ENCODE data around the gene ALDH2. TPM values are rescaled to one million over a fixed set of nuclear protein-coding genes. Genes with fewer than 3 reads are reported as not detected.

Gene ALDH2
- total and polyA plus RNA-seq, 9 of the 15 experiments (the other 6 are each of a cell fraction or from before 2014, with no cell fraction given), result 1.9 to 22.5 (median 12.2) TPM

DNA sequence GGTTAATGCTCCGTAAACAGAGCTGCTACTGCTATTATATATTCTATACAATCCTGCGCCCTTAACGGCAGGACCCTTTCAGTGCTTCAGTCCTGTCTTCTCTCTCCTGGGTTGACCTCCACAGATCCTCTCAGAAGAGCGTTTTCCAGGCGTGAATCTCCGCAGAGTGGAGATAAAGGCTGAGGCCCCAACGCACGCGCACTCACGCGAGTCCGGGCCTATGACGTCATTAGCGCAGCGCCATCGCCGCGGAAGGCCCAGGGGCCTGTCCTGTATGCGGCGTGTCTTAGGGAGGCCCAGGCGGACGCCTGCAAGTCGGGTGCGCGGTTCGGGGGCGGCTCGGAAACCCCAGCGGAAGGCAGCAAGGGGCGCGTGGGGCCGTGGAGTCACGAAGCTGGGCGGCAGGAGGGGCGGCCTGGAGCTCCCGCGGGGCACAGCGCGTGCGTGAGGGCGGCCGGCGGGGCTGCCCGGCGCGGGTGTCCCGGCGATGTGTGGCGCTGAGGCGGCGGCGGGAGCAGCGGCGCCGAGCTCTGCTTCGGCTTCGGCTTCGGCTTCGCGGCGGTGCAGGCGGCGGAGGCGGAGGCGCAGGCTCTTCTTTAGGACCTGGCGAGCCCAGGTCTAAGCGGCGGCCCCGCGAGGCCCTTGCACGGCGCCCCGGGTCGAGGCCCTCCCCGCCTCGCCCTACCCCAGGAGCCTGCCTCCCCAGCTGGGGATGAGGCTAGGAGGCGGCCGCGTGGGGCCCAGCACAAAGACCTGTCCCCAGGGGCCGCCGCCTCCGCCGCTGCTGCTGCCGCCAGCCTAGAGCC lies 75.2 kb downstream of the ALDH2 start, which contains the start of gene MAPKAPK5 (continued):
- TF ChIP-seq, protein P1, sequence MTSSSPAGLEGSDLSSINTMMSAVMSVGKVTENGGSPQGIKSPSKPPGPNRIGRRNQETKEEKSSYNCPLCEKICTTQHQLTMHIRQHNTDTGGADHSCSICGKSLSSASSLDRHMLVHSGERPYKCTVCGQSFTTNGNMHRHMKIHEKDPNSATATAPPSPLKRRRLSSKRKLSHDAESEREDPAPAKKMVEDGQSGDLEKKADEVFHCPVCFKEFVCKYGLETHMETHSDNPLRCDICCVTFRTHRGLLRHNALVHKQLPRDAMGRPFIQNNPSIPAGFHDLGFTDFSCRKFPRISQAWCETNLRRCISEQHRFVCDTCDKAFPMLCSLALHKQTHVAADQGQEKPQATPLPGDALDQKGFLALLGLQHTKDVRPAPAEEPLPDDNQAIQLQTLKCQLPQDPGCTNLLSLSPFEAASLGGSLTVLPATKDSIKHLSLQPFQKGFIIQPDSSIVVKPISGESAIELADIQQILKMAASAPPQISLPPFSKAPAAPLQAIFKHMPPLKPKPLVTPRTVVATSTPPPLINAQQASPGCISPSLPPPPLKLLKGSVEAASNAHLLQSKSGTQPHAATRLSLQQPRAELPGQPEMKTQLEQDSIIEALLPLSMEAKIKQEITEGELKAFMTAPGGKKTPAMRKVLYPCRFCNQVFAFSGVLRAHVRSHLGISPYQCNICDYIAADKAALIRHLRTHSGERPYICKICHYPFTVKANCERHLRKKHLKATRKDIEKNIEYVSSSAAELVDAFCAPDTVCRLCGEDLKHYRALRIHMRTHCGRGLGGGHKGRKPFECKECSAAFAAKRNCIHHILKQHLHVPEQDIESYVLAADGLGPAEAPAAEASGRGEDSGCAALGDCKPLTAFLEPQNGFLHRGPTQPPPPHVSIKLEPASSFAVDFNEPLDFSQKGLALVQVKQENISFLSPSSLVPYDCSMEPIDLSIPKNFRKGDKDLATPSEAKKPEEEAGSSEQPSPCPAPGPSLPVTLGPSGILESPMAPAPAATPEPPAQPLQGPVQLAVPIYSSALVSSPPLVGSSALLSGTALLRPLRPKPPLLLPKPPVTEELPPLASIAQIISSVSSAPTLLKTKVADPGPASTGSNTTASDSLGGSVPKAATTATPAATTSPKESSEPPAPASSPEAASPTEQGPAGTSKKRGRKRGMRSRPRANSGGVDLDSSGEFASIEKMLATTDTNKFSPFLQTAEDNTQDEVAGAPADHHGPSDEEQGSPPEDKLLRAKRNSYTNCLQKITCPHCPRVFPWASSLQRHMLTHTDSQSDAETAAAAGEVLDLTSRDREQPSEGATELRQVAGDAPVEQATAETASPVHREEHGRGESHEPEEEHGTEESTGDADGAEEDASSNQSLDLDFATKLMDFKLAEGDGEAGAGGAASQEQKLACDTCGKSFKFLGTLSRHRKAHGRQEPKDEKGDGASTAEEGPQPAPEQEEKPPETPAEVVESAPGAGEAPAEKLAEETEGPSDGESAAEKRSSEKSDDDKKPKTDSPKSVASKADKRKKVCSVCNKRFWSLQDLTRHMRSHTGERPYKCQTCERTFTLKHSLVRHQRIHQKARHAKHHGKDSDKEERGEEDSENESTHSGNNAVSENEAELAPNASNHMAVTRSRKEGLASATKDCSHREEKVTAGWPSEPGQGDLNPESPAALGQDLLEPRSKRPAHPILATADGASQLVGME (CRISPR knock-in tag; IDR thresholded peaks at IDR 0.05), result peak; percentile 88; the same call in 1 of the 2 replicates
- TF ChIP-seq RFX1 (IDR thresholded peaks at IDR 0.05) (no peak), NONO (IDR thresholded peaks at IDR 0.05; ENCODE audit: low read depth in 2 of 2, low read length in 1 of 2) (peak; percentile 56 to 82; a peak in 3 of 4 replicates), SNAPC5 (CRISPR knock-in tag; IDR thresholded peaks at IDR 0.05) (no peak), BACH1 (tag; IDR thresholded peaks at IDR 0.05) (no peak), HNRNPL (IDR thresholded peaks at IDR 0.05; ENCODE audit: low read depth, low read length) (no peak), HDAC8 (tag; IDR thresholded peaks at IDR 0.05) (peak; percentile 65; the same call in 1 of the 2 replicates), NFATC3 (IDR thresholded peaks at IDR 0.05) (no peak), ZNF75A (CRISPR knock-in tag; IDR thresholded peaks at IDR 0.05) (no peak), DNMT1 (IDR thresholded peaks at IDR 0.05) (no peak), SMAD4 (CRISPR knock-in tag; conservative IDR thresholded peaks at IDR 0.05) (peak; percentile 70), EHMT2 (IDR thresholded peaks at IDR 0.05) (no peak), ZNF766 (CRISPR knock-in tag; conservative IDR thresholded peaks at IDR 0.05) (peak; percentile 62; the same call in 1 of the 2 replicates), SREBF1 (IDR thresholded peaks at IDR 0.05; ENCODE audit: borderline replicate concordance, low read depth, low read length) (peak; percentile 86; the same call in 1 of the 2 replicates), FOS (IDR thresholded peaks at IDR 0.05; ENCODE audit: extremely low read depth, insufficient read length) (no peak), ARHGAP35 (IDR thresholded peaks at IDR 0.05; ENCODE audit: partially characterized antibody) (no peak), GATAD2B (IDR thresholded peaks at IDR 0.05; ENCODE audit: borderline replicate concordance) (peak; percentile 79; the same call in 1 of the 2 replicates), TAF1 (IDR thresholded peaks at IDR 0.05; ENCODE audit: control insufficient read depth, extremely low read depth, insufficient read depth, low read length, severe bottlenecking) (peak; percentile 87), PHTF2 (CRISPR knock-in tag; IDR thresholded peaks at IDR 0.05) (no peak), ZNF140 (CRISPR knock-in tag; IDR thresholded peaks at IDR 0.05) (no peak), SAP30 (IDR thresholded peaks at IDR 0.05; ENCODE audit: borderline replicate concordance, insufficient read depth, low read depth, low read length, poor library complexity, severe bottlenecking) (peak; percentile 6), SRSF9 (IDR thresholded peaks at IDR 0.05; ENCODE audit: borderline replicate concordance, low read depth, low read length) (no peak), ARID1B (IDR thresholded peaks at IDR 0.05) (no peak), FUS (optimal IDR thresholded peaks at IDR 0.05; ENCODE audit: low read depth, low read length) (no peak), NCOA6 (IDR thresholded peaks at IDR 0.05) (no peak)

All from K562 (cell line).